ENCODE measurements around the gene LYAR.
"Not testable (repeated sequence)": the region's sequence is repeated elsewhere in the genome, so short reads cannot be mapped to it uniquely, and the experiment has no call there.

Gene LYAR

DNA sequence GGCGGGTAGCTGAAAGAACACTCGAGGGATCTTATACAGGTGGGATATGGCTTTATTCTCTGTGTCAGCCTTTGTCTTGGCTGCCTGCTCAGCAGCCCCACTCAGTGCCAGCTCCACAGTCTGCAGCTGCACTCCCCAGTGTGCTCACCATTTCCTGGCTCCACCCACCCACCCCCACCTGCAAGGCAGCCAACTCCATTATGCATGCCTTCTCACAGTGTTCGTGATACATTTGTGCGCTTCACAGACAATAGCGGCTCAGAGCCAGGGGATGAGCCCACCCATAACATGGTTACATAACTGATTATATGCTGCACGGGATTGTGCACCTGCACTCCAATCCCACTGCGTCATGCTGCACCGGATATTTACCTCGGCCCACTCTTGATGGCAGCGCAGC lies 33.2 kb downstream of the LYAR start:
- peaks cover 41% of the 10 kb centered on the region for H3K27me3 Mint-ChIP-seq (ENCODE audit: low read depth, poor library complexity)
- TF ChIP-seq, protein P1, sequence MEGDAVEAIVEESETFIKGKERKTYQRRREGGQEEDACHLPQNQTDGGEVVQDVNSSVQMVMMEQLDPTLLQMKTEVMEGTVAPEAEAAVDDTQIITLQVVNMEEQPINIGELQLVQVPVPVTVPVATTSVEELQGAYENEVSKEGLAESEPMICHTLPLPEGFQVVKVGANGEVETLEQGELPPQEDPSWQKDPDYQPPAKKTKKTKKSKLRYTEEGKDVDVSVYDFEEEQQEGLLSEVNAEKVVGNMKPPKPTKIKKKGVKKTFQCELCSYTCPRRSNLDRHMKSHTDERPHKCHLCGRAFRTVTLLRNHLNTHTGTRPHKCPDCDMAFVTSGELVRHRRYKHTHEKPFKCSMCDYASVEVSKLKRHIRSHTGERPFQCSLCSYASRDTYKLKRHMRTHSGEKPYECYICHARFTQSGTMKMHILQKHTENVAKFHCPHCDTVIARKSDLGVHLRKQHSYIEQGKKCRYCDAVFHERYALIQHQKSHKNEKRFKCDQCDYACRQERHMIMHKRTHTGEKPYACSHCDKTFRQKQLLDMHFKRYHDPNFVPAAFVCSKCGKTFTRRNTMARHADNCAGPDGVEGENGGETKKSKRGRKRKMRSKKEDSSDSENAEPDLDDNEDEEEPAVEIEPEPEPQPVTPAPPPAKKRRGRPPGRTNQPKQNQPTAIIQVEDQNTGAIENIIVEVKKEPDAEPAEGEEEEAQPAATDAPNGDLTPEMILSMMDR (IDR thresholded peaks at IDR 0.05) = no peak
- no peaks in the 10 kb centered on the region for H3K36me3 Mint-ChIP-seq (ENCODE audit: low read depth)
- peaks cover 12% of the 10 kb centered on the region for H3K4me1 Mint-ChIP-seq
- H3K27ac Mint-ChIP-seq = no peak overlapping the region
- no peak for DNase-seq
- no peaks in the 10 kb centered on the region for H3K9me3 Mint-ChIP-seq
- no peak overlapping the region for H3K4me3 Mint-ChIP-seq

DNA sequence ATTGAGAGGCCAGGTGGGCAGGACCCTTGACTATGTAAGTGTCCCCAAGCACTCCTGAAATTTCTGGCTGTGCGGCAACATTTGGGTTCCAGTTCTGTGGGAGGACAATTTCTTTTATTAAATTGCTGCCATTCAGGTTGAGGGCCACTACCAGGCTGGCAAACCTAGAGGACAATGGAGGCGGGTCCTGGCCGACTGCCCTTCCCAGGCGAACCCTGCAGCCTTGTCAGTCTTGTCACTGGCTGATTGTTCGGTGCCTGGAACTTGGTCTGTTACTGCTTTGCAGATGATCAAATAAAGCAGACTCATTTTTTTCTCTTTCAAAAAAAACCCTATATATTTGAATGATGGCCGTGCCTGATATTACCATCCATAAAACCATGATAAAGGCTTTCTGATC lies 35.3 kb downstream of the LYAR start:
- peaks cover 42% of the 10 kb centered on the region for H3K27me3 Mint-ChIP-seq (ENCODE audit: low read depth, poor library complexity)
- no peak overlapping the region for H3K27ac Mint-ChIP-seq
- H3K36me3 Mint-ChIP-seq (ENCODE audit: low read depth) = no peaks in the 10 kb centered on the region
- no peak for DNase-seq
- no peaks in the 10 kb centered on the region for H3K9me3 Mint-ChIP-seq
- TF ChIP-seq, protein P1 (IDR thresholded peaks at IDR 0.05) = no peak
- H3K4me1 Mint-ChIP-seq = peaks cover 25% of the 10 kb centered on the region
- no peak overlapping the region for H3K4me3 Mint-ChIP-seq

DNA sequence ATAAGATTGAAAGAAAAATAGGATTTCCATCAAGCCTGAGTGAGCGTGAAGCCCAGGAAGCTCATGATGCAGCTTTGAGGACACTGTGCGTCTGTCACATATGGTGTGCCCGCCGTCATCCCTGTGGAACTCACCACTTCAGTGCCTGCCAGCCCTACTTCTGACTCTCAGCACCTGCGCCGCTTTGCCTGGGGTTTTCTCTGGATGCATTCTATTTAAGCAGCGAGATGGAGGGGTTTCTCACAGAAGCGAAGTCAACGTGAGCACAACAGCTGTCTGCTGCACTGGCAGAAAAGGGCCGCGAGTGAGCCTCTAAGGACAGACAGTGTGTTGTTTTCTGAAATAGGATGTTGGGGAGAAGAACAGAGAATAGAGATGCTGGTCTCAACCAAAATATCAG lies 35.8 kb downstream of the LYAR start:
- Mint-ChIP-seq H3K4me1 (peaks cover 25% of the 10 kb centered on the region), H3K36me3 (ENCODE audit: low read depth) (no peaks in the 10 kb centered on the region), H3K27me3 (ENCODE audit: low read depth, poor library complexity) (peaks cover 42% of the 10 kb centered on the region), H3K9me3 (no peaks in the 10 kb centered on the region), H3K27ac (no peak overlapping the region), H3K4me3 (no peak overlapping the region)
- no peak for DNase-seq
- TF ChIP-seq, protein P1 (IDR thresholded peaks at IDR 0.05) = no peak

DNA sequence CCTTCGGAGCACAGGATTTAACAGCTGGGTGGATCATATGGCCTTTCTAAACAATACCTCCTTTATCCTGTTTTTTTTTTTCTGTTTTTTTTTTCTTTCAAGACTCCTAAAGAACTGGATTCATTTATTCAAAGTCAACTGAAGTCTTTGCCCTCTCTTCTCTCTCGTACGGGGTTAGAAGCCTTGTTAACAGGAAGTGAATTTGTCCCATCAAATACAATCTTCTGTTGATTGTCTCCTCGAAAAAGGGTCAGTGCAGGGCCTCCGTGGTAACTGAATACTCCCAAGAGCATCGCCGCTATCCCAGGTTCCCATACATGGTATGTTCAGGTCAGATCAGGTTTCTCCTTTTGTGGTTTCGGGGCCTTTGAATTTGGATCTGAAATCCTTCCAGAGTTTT lies 40.1 kb downstream of the LYAR start:
- Mint-ChIP-seq H3K27me3 (ENCODE audit: low read depth, poor library complexity) (peaks cover 32% of the 10 kb centered on the region), H3K4me3 (peak overlapping the region; percentile 76), H3K36me3 (ENCODE audit: low read depth) (peaks cover 12% of the 10 kb centered on the region), H3K9me3 (no peaks in the 10 kb centered on the region), H3K27ac (peak overlapping the region; percentile 91), H3K4me1 (peaks cover 42% of the 10 kb centered on the region)
- no peak for DNase-seq
- TF ChIP-seq, protein P1 (IDR thresholded peaks at IDR 0.05) = no peak

DNA sequence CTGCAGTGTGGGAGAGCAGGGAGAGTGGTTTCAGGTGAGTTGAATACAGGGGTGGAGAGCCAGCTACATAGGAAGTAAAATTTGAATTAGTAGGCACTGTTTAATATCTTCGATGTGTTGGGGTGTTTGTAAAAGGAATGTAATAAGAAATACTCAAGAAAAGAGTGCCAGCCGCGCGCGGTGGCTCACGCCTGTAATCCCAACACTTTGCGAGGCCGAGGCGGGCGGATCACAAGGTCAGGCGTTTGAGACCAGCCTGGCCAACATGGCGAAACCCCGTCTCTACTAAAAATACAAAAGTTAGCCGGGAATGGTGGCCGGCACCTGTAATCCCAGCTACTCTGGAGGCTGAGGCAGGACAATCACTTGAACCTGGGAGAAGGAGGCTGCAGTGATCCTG lies 40.6 kb downstream of the LYAR start:
- H3K9me3 Mint-ChIP-seq, DNase-seq: not testable (repeated sequence)
- Mint-ChIP-seq H3K4me3 (peak overlapping the region; percentile 95), H3K4me1 (peaks cover 42% of the 10 kb centered on the region), H3K36me3 (ENCODE audit: low read depth) (peaks cover 14% of the 10 kb centered on the region), H3K27me3 (ENCODE audit: low read depth, poor library complexity) (peaks cover 27% of the 10 kb centered on the region), H3K27ac (peak overlapping the region; percentile 99)

DNA sequence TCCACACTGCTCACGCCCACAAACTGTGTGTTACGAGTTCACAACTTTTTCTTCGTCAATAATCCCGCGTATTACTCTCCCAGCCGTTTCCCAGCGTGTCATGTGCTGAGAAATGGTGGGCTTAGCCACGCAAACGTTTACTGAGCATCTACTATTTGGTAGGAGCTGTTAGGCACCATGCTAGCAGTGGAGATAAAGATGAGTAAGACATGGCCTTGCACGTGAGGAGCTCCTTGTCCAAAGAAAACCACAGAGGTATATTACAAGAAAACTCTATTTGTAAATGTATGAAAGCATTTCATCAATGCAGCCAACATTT lies 41.1 kb downstream of the LYAR start:
- TF ChIP-seq, protein P1 (IDR thresholded peaks at IDR 0.05) = no peak
- H3K27me3 Mint-ChIP-seq (ENCODE audit: low read depth, poor library complexity) = peaks cover 24% of the 10 kb centered on the region
- peak overlapping the region; percentile 95 for H3K4me3 Mint-ChIP-seq
- DNase-seq = no peak
- H3K4me1 Mint-ChIP-seq = peaks cover 42% of the 10 kb centered on the region
- peaks cover 16% of the 10 kb centered on the region for H3K36me3 Mint-ChIP-seq (ENCODE audit: low read depth)
- no peaks in the 10 kb centered on the region for H3K9me3 Mint-ChIP-seq
- H3K27ac Mint-ChIP-seq = peak overlapping the region; percentile 99

Data from nephron progenitor cell (in vitro differentiated cells).